ENCODE data around the gene MAST4.
A peak's percentile ranks its signal among the peaks of the same experiment; 100 is the strongest.

Gene MAST4

DNA sequence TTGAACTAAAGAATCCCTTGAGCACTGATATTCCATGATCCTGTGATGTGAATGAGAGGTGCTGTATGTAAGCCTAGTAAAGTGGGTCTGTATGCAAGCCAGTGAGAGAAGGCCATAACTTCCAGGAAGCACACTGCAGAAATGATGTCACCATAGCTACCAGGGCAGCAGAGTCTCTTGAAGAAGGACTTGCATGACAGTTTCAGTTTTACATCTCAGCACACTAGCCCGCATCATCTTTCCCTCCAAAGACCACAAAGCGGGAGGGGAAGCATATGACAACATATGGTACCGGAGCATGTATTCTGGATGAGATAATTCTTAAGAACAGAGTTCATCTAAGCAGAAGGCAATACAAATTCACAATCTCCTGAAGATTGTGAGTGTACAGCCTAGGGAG is 37.6 kb upstream of the MAST4 start:
- Histone ChIP-seq H3K9me3 (ENCODE audit: control extremely low read depth in 1 of 5, control insufficient read depth in 4 of 5, insufficient read depth in 2 of 5, low read depth in 1 of 5, low read length in 4 of 5) (peaks cover 0 to 7% (median 2%) of the 10 kb centered on the region in 5 experiments), H3K27me3 (replicated peaks in 2 of 5; ENCODE audit: control insufficient read depth in 4 of 5, insufficient read depth in 5 of 5, low read length in 4 of 5) (no peaks in the 10 kb centered on the region), H3K4me3 (ENCODE audit: control insufficient read depth in 1 of 7, extremely low read depth in 1 of 7, insufficient read depth in 4 of 7, low read depth in 2 of 7, low read length in 6 of 7) (no peak overlapping the region), H3K4me1 (ENCODE audit: control extremely low read depth in 1 of 4, control insufficient read depth in 4 of 4, insufficient read depth in 4 of 4, low read length in 3 of 4) (no peaks in the 10 kb centered on the region), H3K36me3 (ENCODE audit: control insufficient read depth in 4 of 4, insufficient read depth in 4 of 4, low read length in 3 of 4) (no peaks in the 10 kb centered on the region), H3K27ac (ENCODE audit: insufficient read depth in 1 of 2, low read depth in 1 of 2, low read length in 2 of 2, poor library complexity in 1 of 2, severe bottlenecking in 2 of 2) (no peak overlapping the region)
- POLR2A ChIA-PET = no interaction called here
- 100% methylated on average over 3 of the region's 3 CpGs for WGBS (ENCODE audit: insufficient coverage)
- peak in 1 of 3 donors; percentile 8 for DNase-seq
- CTCF ChIA-PET = no interaction called here

DNA sequence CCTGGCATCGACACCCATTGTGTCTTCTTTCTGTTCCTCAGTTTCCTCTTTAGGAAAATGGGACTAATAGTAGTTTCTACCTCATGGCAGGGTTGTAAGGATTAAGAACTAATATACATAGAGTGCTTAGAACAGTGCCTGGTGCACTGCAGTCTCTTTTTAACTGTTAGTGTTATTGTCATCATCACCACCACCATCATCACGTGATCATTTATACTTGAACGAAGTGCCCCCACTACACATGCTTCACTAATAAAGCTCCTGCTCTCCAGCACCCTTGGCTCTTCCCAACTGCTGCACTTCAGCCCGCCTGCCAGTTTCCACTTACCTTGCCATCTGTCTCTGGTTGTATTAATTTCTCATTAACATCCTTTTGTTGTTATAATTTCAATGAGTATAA is 35.8 kb upstream of the MAST4 start:
- POLR2A ChIA-PET = no interaction called here
- H3K27me3 ChIP-seq (replicated peaks in 2 of 5; ENCODE audit: control insufficient read depth in 4 of 5, insufficient read depth in 5 of 5, low read length in 4 of 5) = no peaks in the 10 kb centered on the region
- H3K4me1 ChIP-seq (ENCODE audit: control extremely low read depth in 1 of 4, control insufficient read depth in 4 of 4, insufficient read depth in 4 of 4, low read length in 3 of 4) = no peaks in the 10 kb centered on the region
- H3K4me3 ChIP-seq (ENCODE audit: control insufficient read depth in 1 of 7, extremely low read depth in 1 of 7, insufficient read depth in 4 of 7, low read depth in 2 of 7, low read length in 6 of 7) = no peak overlapping the region
- 100% methylated on average over 3 of the region's 4 CpGs for WGBS (ENCODE audit: insufficient coverage)
- no peak for DNase-seq
- peaks cover 0 to 2% (median 2%) of the 10 kb centered on the region in 5 experiments for H3K9me3 ChIP-seq (ENCODE audit: control extremely low read depth in 1 of 5, control insufficient read depth in 4 of 5, insufficient read depth in 2 of 5, low read depth in 1 of 5, low read length in 4 of 5)
- CTCF ChIA-PET = no interaction called here
- H3K27ac ChIP-seq (ENCODE audit: insufficient read depth in 1 of 2, low read depth in 1 of 2, low read length in 2 of 2, poor library complexity in 1 of 2, severe bottlenecking in 2 of 2) = no peak overlapping the region
- no peaks in the 10 kb centered on the region for H3K36me3 ChIP-seq (ENCODE audit: control insufficient read depth in 4 of 4, insufficient read depth in 4 of 4, low read length in 3 of 4)

DNA sequence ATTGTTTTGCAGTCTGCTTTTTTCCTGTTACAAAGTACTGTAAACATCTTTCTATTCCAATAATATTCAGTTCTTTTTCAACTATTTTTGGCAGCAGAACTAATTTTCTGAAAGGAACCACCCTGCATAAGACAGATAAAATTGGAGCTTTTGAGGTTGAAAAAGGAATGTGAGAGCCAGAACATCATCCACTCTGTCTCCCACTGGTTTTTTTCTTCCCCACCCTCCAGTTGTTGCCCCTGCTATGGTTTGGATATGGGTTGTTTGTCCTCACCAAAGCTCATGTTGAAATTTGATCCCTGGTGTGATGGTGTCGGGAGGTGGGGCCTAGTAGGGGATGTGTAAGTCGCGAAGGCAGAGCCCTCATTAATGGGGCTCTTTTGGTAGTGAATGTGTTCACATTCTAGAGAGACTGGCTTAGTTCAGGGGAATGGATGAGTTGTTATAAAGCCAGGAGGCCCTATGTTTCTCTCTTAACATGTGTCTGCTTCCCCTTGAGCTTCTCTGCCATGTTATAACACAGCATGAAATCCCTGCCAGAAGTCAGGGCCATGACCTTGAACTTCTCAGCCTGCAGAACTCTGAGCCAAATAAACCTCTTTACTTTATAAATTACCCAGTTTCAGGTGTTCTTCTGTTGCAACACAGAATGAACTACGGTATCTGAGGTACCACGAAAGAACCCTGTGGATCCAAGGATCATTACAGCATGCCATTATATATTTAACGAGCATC is 34.8 kb upstream of the MAST4 start:
- H3K27ac ChIP-seq (ENCODE audit: insufficient read depth in 1 of 2, low read depth in 1 of 2, low read length in 2 of 2, poor library complexity in 1 of 2, severe bottlenecking in 2 of 2) = no peak overlapping the region
- no peak overlapping the region for H3K4me3 ChIP-seq (ENCODE audit: control insufficient read depth in 1 of 7, extremely low read depth in 1 of 7, insufficient read depth in 4 of 7, low read depth in 2 of 7, low read length in 6 of 7)
- H3K9me3 ChIP-seq (ENCODE audit: control extremely low read depth in 1 of 5, control insufficient read depth in 4 of 5, insufficient read depth in 2 of 5, low read depth in 1 of 5, low read length in 4 of 5) = peaks cover 0 to 2% (median 0%) of the 10 kb centered on the region in 5 experiments
- H3K27me3 ChIP-seq (replicated peaks in 2 of 5; ENCODE audit: control insufficient read depth in 4 of 5, insufficient read depth in 5 of 5, low read length in 4 of 5) = no peaks in the 10 kb centered on the region
- ChIA-PET POLR2A (no interaction called here), CTCF (no interaction called here)
- H3K36me3 ChIP-seq (ENCODE audit: control insufficient read depth in 4 of 4, insufficient read depth in 4 of 4, low read length in 3 of 4) = no peaks in the 10 kb centered on the region
- DNase-seq = no peak
- H3K4me1 ChIP-seq (ENCODE audit: control extremely low read depth in 1 of 4, control insufficient read depth in 4 of 4, insufficient read depth in 4 of 4, low read length in 3 of 4) = no peaks in the 10 kb centered on the region
- WGBS (ENCODE audit: insufficient coverage) = 100% methylated on average over 5 of the region's 6 CpGs

DNA sequence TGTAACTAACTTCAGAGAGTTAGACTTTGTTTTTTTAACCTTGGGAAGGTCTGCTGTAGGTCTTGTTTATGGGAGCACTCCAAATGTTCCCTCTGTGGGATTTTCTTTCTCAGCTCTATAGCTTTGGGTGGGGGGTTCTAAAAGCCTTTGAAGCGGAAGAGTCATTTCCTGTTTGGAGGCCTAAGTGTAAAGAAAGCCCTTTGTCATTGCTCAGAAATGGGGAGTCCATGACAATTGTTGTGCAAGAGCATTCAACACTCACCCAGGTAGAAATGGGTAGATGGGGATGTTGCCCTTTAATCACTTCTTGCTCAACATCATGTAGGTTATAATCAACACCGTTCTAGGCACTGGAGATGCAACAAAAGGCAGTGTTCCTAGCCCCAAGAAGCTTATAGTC is 30.3 kb upstream of the MAST4 start:
- H3K27ac ChIP-seq (ENCODE audit: insufficient read depth in 1 of 2, low read depth in 1 of 2, low read length in 2 of 2, poor library complexity in 1 of 2, severe bottlenecking in 2 of 2) = no peak overlapping the region
- ChIA-PET POLR2A (no interaction called here), CTCF (no interaction called here)
- no peaks in the 10 kb centered on the region for H3K27me3 ChIP-seq (replicated peaks in 2 of 5; ENCODE audit: control insufficient read depth in 4 of 5, insufficient read depth in 5 of 5, low read length in 4 of 5)
- peaks cover 0 to 2% (median 0%) of the 10 kb centered on the region in 5 experiments for H3K9me3 ChIP-seq (ENCODE audit: control extremely low read depth in 1 of 5, control insufficient read depth in 4 of 5, insufficient read depth in 2 of 5, low read depth in 1 of 5, low read length in 4 of 5)
- H3K36me3 ChIP-seq (ENCODE audit: control insufficient read depth in 4 of 4, insufficient read depth in 4 of 4, low read length in 3 of 4) = no peaks in the 10 kb centered on the region
- H3K4me3 ChIP-seq (ENCODE audit: control insufficient read depth in 1 of 7, extremely low read depth in 1 of 7, insufficient read depth in 4 of 7, low read depth in 2 of 7, low read length in 6 of 7) = no peak overlapping the region
- 100% methylated on average over 2 of the region's 2 CpGs for WGBS (ENCODE audit: insufficient coverage)
- no peaks in the 10 kb centered on the region for H3K4me1 ChIP-seq (ENCODE audit: control extremely low read depth in 1 of 4, control insufficient read depth in 4 of 4, insufficient read depth in 4 of 4, low read length in 3 of 4)
- DNase-seq = no peak

DNA sequence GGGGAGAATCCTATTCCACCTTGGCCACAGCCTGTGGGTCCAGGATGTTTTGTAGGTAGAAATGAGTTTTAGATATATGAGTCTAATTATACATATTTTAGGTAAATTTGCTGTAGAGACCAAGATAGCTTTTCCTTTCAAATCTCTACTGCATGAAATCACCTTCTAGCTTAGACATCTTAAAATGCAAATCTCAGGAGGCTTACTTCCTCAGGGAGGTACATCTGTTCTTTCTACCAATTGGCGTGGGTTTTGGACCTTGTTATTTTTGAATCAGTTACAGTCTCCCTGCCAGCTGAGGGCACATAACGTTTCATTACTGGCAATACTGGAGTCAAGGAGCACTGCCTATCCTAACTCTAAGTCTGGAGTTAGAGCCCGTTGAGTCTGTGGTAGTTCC is 28.7 kb upstream of the MAST4 start:
- H3K36me3 ChIP-seq (ENCODE audit: control insufficient read depth in 4 of 4, insufficient read depth in 4 of 4, low read length in 3 of 4) = no peaks in the 10 kb centered on the region
- H3K27ac ChIP-seq (ENCODE audit: insufficient read depth in 1 of 2, low read depth in 1 of 2, low read length in 2 of 2, poor library complexity in 1 of 2, severe bottlenecking in 2 of 2) = no peak overlapping the region
- no peak for DNase-seq
- WGBS (ENCODE audit: insufficient coverage) = 94% methylated on average over 2 of the region's 3 CpGs
- no peak overlapping the region for H3K4me3 ChIP-seq (ENCODE audit: control insufficient read depth in 1 of 7, extremely low read depth in 1 of 7, insufficient read depth in 4 of 7, low read depth in 2 of 7, low read length in 6 of 7)
- H3K4me1 ChIP-seq (ENCODE audit: control extremely low read depth in 1 of 4, control insufficient read depth in 4 of 4, insufficient read depth in 4 of 4, low read length in 3 of 4) = no peaks in the 10 kb centered on the region
- ChIA-PET POLR2A (no interaction called here), CTCF (no interaction called here)
- peaks cover 0 to 2% (median 0%) of the 10 kb centered on the region in 5 experiments for H3K9me3 ChIP-seq (ENCODE audit: control extremely low read depth in 1 of 5, control insufficient read depth in 4 of 5, insufficient read depth in 2 of 5, low read depth in 1 of 5, low read length in 4 of 5)
- H3K27me3 ChIP-seq (replicated peaks in 2 of 5; ENCODE audit: control insufficient read depth in 4 of 5, insufficient read depth in 5 of 5, low read length in 4 of 5) = no peaks in the 10 kb centered on the region

DNA sequence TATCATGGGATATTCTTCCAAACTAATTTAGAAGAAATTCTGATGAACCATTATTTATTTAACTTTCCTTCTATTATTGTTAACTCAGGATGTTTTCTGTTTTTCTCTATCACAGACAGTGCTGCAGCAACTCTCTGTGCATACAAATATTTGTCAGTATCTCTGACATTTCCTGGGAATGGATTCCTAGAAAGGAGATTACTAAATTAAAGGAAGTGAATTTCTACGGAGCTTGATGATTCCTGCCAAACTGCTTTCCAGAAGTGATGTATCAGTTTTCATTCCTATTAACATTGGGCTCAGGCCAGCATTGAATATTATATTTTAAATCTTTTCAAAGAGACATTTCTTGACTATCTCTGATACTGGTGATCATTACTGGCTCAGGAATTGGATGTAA is 26.0 kb upstream of the MAST4 start:
- no CpG with 5 or more reads among the region's 1 CpG for WGBS (ENCODE audit: insufficient coverage)
- Histone ChIP-seq H3K4me1 (ENCODE audit: control extremely low read depth in 1 of 4, control insufficient read depth in 4 of 4, insufficient read depth in 4 of 4, low read length in 3 of 4) (no peaks in the 10 kb centered on the region), H3K4me3 (ENCODE audit: control insufficient read depth in 1 of 7, extremely low read depth in 1 of 7, insufficient read depth in 4 of 7, low read depth in 2 of 7, low read length in 6 of 7) (no peak overlapping the region), H3K36me3 (ENCODE audit: control insufficient read depth in 4 of 4, insufficient read depth in 4 of 4, low read length in 3 of 4) (no peaks in the 10 kb centered on the region), H3K27ac (ENCODE audit: insufficient read depth in 1 of 2, low read depth in 1 of 2, low read length in 2 of 2, poor library complexity in 1 of 2, severe bottlenecking in 2 of 2) (no peak overlapping the region), H3K27me3 (replicated peaks in 2 of 5; ENCODE audit: control insufficient read depth in 4 of 5, insufficient read depth in 5 of 5, low read length in 4 of 5) (peaks cover 0 to 3% (median 0%) of the 10 kb centered on the region in 5 experiments), H3K9me3 (ENCODE audit: control extremely low read depth in 1 of 5, control insufficient read depth in 4 of 5, insufficient read depth in 2 of 5, low read depth in 1 of 5, low read length in 4 of 5) (no peaks in the 10 kb centered on the region)
- POLR2A ChIA-PET = no interaction called here
- CTCF ChIA-PET = interaction anchor here (0.6 kb wide), 1 partner anchor 229 kb away, joined by 3 read pairs; no protein-coding TSS in a partner anchor
- no peak for DNase-seq

DNA sequence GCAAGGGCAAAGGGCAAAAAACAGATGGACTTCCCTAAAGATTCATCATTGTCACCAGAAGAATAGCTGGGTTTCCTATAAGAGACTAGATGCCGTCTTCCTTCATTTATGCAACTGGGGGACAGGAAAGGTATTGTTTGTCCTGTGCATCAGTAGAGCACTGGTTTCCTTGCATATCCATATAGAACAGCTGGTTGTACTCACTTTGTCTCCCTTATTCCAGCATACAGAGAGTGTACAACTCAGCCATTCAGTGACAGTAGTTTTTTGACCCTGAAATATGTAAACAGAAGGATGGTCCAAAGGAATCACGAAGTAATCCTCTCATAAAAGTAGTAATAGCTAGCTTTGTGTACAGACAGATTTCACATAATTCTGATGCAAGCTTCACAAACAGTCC is 22.5 kb upstream of the MAST4 start:
- H3K9me3 ChIP-seq (ENCODE audit: control extremely low read depth in 1 of 5, control insufficient read depth in 4 of 5, insufficient read depth in 2 of 5, low read depth in 1 of 5, low read length in 4 of 5) = no peaks in the 10 kb centered on the region
- peaks cover 0 to 5% (median 0%) of the 10 kb centered on the region in 5 experiments for H3K27me3 ChIP-seq (replicated peaks in 2 of 5; ENCODE audit: control insufficient read depth in 4 of 5, insufficient read depth in 5 of 5, low read length in 4 of 5)
- WGBS (ENCODE audit: insufficient coverage) = 83% methylated on average over 2 of the region's 2 CpGs
- no peaks in the 10 kb centered on the region for H3K36me3 ChIP-seq (ENCODE audit: control insufficient read depth in 4 of 4, insufficient read depth in 4 of 4, low read length in 3 of 4)
- no peaks in the 10 kb centered on the region for H3K4me1 ChIP-seq (ENCODE audit: control extremely low read depth in 1 of 4, control insufficient read depth in 4 of 4, insufficient read depth in 4 of 4, low read length in 3 of 4)
- H3K4me3 ChIP-seq (ENCODE audit: control insufficient read depth in 1 of 7, extremely low read depth in 1 of 7, insufficient read depth in 4 of 7, low read depth in 2 of 7, low read length in 6 of 7) = no peak overlapping the region
- CTCF ChIA-PET = no interaction called here
- POLR2A ChIA-PET = no interaction called here
- no peak overlapping the region for H3K27ac ChIP-seq (ENCODE audit: insufficient read depth in 1 of 2, low read depth in 1 of 2, low read length in 2 of 2, poor library complexity in 1 of 2, severe bottlenecking in 2 of 2)
- no peak for DNase-seq
